AG09319 (cell line): ENCODE measurements around the gene GNMT.
A peak's percentile ranks its signal among the peaks of the same experiment; 100 is the strongest.

Experiments used
- DNase-seq: peaks from one replicate; pipeline ENCODE4 v3.0.0-alpha.2; 2010; ENCODE audit warnings: low read depth; ENCODE audit errors: extremely low read depth
- TF ChIP-seq, protein P1 (sequence below): IDR thresholded peaks from 2 replicates; pipeline ENCODE4 v1.5.1; 2011; ENCODE audit warnings: low read depth, mild to moderate bottlenecking, inconsistent platforms, low read length, moderate library complexity

GNMT gene

DNA sequence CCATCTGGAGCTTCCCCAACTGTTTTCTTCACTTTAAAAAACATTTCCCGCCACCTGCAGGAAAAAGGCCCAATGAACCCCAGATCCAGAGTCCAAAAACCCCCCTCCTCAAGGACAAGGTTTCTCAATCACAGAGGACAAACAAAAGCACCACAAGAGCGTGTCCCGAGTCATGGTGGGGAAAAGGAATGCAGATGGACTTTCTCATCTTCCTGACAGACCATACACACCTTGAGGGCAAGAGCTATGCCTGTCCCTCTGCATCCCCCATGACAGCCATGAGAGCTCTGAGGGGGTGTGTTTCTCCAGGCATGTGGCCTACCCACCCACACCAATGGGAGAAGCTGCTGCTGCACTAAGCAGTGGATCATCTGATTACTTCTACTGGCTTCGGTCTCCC lies 9.4 kb downstream of the GNMT start:
- DNase-seq: no peak
- TF ChIP-seq, protein P1, sequence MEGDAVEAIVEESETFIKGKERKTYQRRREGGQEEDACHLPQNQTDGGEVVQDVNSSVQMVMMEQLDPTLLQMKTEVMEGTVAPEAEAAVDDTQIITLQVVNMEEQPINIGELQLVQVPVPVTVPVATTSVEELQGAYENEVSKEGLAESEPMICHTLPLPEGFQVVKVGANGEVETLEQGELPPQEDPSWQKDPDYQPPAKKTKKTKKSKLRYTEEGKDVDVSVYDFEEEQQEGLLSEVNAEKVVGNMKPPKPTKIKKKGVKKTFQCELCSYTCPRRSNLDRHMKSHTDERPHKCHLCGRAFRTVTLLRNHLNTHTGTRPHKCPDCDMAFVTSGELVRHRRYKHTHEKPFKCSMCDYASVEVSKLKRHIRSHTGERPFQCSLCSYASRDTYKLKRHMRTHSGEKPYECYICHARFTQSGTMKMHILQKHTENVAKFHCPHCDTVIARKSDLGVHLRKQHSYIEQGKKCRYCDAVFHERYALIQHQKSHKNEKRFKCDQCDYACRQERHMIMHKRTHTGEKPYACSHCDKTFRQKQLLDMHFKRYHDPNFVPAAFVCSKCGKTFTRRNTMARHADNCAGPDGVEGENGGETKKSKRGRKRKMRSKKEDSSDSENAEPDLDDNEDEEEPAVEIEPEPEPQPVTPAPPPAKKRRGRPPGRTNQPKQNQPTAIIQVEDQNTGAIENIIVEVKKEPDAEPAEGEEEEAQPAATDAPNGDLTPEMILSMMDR: no peak

DNA sequence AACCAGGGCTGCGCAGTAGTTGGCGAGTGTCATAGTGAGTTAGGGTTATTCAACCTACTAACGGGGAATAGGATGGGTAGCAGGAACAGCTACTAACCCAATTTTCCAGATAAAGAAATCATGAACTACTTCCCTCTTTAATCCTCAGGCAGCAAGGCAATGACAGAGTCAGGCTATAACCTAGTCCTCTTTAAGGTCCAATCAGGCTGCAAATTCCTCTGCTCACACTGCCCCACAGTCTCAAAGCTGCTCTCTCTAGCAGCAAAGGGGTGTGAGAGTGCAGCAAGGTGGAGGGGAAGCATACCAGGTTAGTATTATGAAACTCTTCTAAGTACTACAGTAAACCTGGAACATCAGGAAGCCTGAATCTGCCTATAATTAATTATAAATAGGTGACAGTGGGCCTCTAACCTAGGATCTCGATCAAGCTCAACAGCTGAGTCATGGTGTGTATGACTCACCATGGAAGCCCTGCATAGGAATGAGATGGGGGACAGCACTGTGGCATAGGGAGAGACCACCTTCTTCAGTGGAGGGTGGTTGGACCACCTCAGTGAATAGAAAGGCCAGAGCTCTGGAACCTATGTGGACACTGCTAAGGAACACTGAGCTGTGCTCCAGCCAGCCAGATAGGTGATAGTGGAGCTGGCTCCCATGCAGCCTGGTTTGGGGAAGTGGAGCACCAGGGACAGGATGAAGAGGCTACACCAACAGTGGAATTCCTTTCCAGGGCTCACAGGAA lies 10.5 kb downstream of the GNMT start:
- DNase-seq: no peak

GRCh38 chr6:42971746-42972327 lies 11.3 kb downstream of the GNMT start:
- no peak for DNase-seq
- TF ChIP-seq, protein P1: no peak

More for the DNA sequence above, 10.5 kb downstream of the GNMT start:
- TF ChIP-seq, protein P1: no peak

GRCh38 chr6:42973926-42974325 lies 13.4 kb downstream of the GNMT start:
- TF ChIP-seq, protein P1: no peak
- no peak for DNase-seq

DNA sequence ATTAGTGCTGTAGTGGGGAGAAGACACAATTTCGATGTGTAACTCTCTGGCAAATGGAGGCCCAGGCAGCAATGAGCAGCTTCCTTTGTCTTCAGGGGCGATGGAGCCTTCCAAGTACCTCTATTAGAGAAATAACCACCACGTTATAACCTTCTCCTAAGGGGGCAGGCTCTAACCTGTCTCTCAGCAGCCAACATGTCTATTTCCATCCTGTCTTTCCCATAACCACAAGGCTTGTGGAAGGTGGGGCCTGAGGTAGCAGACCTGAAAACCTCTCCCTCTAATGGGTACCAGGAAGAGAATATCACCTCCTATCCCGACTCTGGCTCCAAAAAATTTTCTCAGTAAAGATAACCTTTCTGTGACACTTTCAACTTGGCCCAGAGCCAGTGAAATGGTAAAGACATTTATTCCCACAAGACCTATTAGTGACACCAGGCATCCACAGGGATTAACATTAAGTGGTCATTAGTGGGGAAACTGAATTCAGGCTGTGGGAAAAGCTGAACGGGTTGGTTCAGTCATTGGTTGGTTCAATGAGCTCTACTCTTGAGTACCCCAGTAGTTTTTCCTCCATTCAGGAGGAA lies 14.5 kb downstream of the GNMT start:
- DNase-seq: no peak
- TF ChIP-seq, protein P1: no peak

- DNase-seq: no peak
- TF ChIP-seq, protein P1: no peak
Measured at GRCh38 chr6:42978487-42978838, 17.9 kb downstream of the GNMT start.

DNA sequence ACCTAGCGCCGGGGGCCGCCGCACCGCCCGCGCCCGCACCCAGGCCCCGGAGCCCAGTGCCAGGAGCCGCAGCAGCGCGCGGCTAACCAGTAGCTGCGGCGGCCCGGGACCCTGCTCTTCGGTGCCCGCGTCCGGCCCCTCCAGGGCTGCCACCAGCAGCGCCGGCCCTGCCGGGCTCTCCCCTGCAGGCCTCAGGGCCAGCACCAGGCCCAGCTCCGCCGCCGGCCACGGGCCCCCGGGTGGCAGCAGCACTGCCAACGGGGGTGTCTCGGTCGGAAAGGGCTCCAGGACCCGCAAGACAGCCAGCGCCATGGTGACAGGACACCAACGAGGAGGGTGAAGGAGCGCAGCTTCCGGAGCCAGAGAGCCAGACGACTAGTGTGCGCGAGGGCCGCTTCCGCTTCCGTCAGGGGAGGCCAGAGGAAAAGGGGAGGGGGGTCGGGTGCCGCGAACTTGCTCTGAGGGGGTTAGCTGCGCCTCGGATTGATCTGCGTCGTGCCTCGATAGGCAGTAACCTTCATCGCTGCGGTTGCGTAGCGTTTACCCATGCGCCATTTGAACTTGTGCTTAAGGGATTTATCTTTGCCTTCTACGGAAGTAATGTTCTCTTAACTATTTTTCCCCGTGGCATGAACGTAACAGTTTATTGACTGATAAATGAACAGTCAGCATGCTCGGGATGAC lies 18.4 kb downstream of the GNMT start, which contains the start of gene PEX6:
PEX6 (minus strand) TSS at position 343 of the 684 bp plus-strand sequence; CDS start at position 312, 31 bp downstream.
- TF ChIP-seq, protein P1: no peak
- DNase-seq: peak; percentile 40
